Measurements from ENCODE around the gene VPS11.

The VPS11 gene

GRCh38 chr11:119121008-119121810, 53.6 kb downstream of the VPS11 start, which contains the start of gene HINFP:
Gene HINFP (plus strand): TSS chr11:119121580. CDS start chr11:119126945, 5,365 bp downstream.
- peak within 1 kb of the TSS; percentile 88 for H3K4me3 ChIP-seq (ENCODE audit: control insufficient read depth, low read depth, low read length)
- no peak for TF ChIP-seq CTCF (conservative IDR thresholded peaks at IDR 0.05; ENCODE audit: control insufficient read depth, insufficient read depth, low read depth, low read length)
- peak; percentile 98 for DNase-seq (ENCODE audit: low read depth)

- DNase-seq (ENCODE audit: low read depth), result no peak
- H3K4me3 ChIP-seq (ENCODE audit: control insufficient read depth, low read depth, low read length), result peak overlapping the region; percentile 88
- TF ChIP-seq CTCF (conservative IDR thresholded peaks at IDR 0.05; ENCODE audit: control insufficient read depth, insufficient read depth, low read depth, low read length), result no peak
Observed at GRCh38 chr11:119121811-119122124, 54.1 kb downstream of the VPS11 start.

- DNase-seq (ENCODE audit: low read depth), result no peak
- H3K4me3 ChIP-seq (ENCODE audit: control insufficient read depth, low read depth, low read length), result no peak overlapping the region
- no peak for TF ChIP-seq CTCF (conservative IDR thresholded peaks at IDR 0.05; ENCODE audit: control insufficient read depth, insufficient read depth, low read depth, low read length)
Observed at GRCh38 chr11:119125821-119126220, 58.2 kb downstream of the VPS11 start.

- no peak overlapping the region for H3K4me3 ChIP-seq (ENCODE audit: control insufficient read depth, low read depth, low read length)
- no peak for DNase-seq (ENCODE audit: low read depth)
- TF ChIP-seq CTCF (conservative IDR thresholded peaks at IDR 0.05; ENCODE audit: control insufficient read depth, insufficient read depth, low read depth, low read length), result no peak
Observed at GRCh38 chr11:119126675-119127268, 59.2 kb downstream of the VPS11 start.

GRCh38 chr11:119130662-119131061, 63.0 kb downstream of the VPS11 start:
- no peak overlapping the region for H3K4me3 ChIP-seq (ENCODE audit: control insufficient read depth, low read depth, low read length)
- peak; percentile 11 for DNase-seq (ENCODE audit: low read depth)
- TF ChIP-seq CTCF (conservative IDR thresholded peaks at IDR 0.05; ENCODE audit: control insufficient read depth, insufficient read depth, low read depth, low read length), result no peak

Data from fibroblast of mammary gland (primary cell).